ENCODE data around the gene DPY30. TPM values are rescaled to one million over a fixed set of nuclear protein-coding genes. Genes with fewer than 3 reads are reported as not detected.
"Not testable (repeated sequence)": the region's sequence is repeated elsewhere in the genome, so short reads cannot be mapped to it uniquely, and the experiment has no call there.

DPY30 gene
- total RNA-seq, 1 experiment from 2014 or later, result 88.3 TPM

DNA sequence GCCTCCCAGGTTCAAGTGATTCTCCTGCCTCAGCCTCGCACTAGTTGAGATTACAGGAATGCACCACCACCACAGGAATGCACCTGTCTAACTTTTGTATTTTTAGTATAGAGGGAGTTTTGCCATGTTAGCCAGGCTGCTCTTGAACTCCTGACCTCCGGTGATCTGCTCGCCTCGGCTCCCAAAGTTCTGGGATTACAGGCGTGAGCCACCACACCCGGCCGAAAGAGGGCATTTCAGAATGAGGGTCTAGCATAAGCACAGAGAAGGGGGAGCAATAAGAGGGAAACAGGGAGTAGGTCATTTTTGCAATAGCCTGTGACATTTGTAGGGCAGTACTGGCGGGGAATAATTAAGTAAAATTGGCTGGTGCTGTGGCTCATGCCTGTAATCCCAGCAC is 21.8 kb upstream of the DPY30 start:
- H3K27me3 ChIP-seq (ENCODE audit: low read length), result no peaks in the 10 kb centered on the region
- H3K9me3 ChIP-seq (ENCODE audit: low read length), result no peaks in the 10 kb centered on the region
- peak; percentile 27 for DNase-seq
- H3K36me3 ChIP-seq (ENCODE audit: insufficient read depth, low read length), result peaks cover 3% of the 10 kb centered on the region; the same call in 1 of the 2 replicates
- no peaks in the 10 kb centered on the region for H4K20me1 ChIP-seq (ENCODE audit: insufficient read depth, low read depth, low read length)
- no peak overlapping the region for H3K4me3 ChIP-seq (ENCODE audit: low read length)
- H3K79me2 ChIP-seq (ENCODE audit: low read length), result peaks cover 23% of the 10 kb centered on the region
- peaks cover 19% of the 10 kb centered on the region for H3K4me1 ChIP-seq (ENCODE audit: low read length)
- no peak overlapping the region for H3K4me2 ChIP-seq (ENCODE audit: low read depth, low read length, poor library complexity, severe bottlenecking)
- no peak overlapping the region for H3K27ac ChIP-seq (ENCODE audit: low read length)
- H2AFZ ChIP-seq (ENCODE audit: low read length), result no peak overlapping the region
- no peaks in the 10 kb centered on the region for H3K9me2 ChIP-seq (replicated peaks; ENCODE audit: insufficient read depth, low read length)
- no peak overlapping the region for H3K9ac ChIP-seq (ENCODE audit: low read length)

DNA sequence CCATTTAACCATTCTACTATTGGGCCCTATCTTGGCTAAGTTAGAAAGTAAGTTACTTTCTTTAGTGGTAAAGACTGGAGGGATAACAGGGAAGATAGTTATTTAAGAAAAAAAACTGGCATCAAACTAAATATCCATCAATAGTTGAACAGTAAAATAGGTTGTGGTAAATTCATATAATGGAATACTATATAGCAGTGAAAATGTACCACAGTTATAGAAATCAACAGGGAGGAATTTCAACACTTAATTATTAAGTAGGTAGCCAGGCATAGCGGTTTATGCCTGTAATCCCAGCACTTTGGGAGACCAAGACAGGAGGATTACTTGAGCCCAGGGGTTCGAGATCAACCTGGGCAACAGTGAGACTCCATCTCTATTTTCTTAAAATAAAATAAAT is 20.7 kb upstream of the DPY30 start:
- DNase-seq, result peak; percentile 29
- H3K9me2 ChIP-seq (replicated peaks; ENCODE audit: insufficient read depth, low read length), result no peaks in the 10 kb centered on the region
- no peaks in the 10 kb centered on the region for H3K27me3 ChIP-seq (ENCODE audit: low read length)
- no peak overlapping the region for H2AFZ ChIP-seq (ENCODE audit: low read length)
- no peak overlapping the region for H3K4me3 ChIP-seq (ENCODE audit: low read length)
- H3K4me2 ChIP-seq (ENCODE audit: low read depth, low read length, poor library complexity, severe bottlenecking), result no peak overlapping the region
- peaks cover 11% of the 10 kb centered on the region for H3K79me2 ChIP-seq (ENCODE audit: low read length)
- H3K4me1 ChIP-seq (ENCODE audit: low read length), result peaks cover 14% of the 10 kb centered on the region
- no peak overlapping the region for H3K27ac ChIP-seq (ENCODE audit: low read length)
- no peak overlapping the region for H3K9ac ChIP-seq (ENCODE audit: low read length)
- H3K9me3 ChIP-seq (ENCODE audit: low read length), result no peaks in the 10 kb centered on the region
- H4K20me1 ChIP-seq (ENCODE audit: insufficient read depth, low read depth, low read length), result no peaks in the 10 kb centered on the region
- H3K36me3 ChIP-seq (ENCODE audit: insufficient read depth, low read length), result no peaks in the 10 kb centered on the region; the same call in 1 of the 2 replicates

DNA sequence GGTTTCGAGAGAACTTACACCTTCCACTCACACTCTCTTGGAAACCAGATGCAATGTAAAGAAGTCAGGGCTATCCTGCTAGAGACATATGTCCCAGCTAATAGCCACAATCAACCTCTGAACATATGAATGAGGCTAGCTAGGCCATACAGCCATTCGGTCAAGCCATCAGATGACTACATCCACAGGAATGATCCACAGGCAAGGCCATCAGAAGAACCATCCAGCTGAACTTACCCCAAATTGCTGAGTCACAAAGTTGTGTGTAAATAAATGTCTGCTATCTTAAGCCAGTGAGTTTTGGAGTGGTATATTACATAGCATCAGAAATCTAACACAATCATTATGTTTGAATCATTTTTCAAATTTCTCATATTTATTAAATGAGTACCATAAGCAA is 18.5 kb upstream of the DPY30 start:
- H3K27me3 ChIP-seq (ENCODE audit: low read length), result no peaks in the 10 kb centered on the region
- H3K36me3 ChIP-seq (ENCODE audit: insufficient read depth, low read length), result no peaks in the 10 kb centered on the region
- H3K27ac ChIP-seq (ENCODE audit: low read length), result no peak overlapping the region
- DNase-seq, result peak; percentile 35
- H2AFZ ChIP-seq (ENCODE audit: low read length), result no peak overlapping the region
- no peaks in the 10 kb centered on the region for H3K79me2 ChIP-seq (ENCODE audit: low read length)
- H4K20me1 ChIP-seq (ENCODE audit: insufficient read depth, low read depth, low read length), result no peaks in the 10 kb centered on the region
- no peak overlapping the region for H3K4me2 ChIP-seq (ENCODE audit: low read depth, low read length, poor library complexity, severe bottlenecking)
- H3K4me3 ChIP-seq (ENCODE audit: low read length), result no peak overlapping the region
- peaks cover 8% of the 10 kb centered on the region for H3K4me1 ChIP-seq (ENCODE audit: low read length)
- no peak overlapping the region for H3K9ac ChIP-seq (ENCODE audit: low read length)
- no peaks in the 10 kb centered on the region for H3K9me3 ChIP-seq (ENCODE audit: low read length)
- H3K9me2 ChIP-seq (replicated peaks; ENCODE audit: insufficient read depth, low read length), result no peaks in the 10 kb centered on the region

DNA sequence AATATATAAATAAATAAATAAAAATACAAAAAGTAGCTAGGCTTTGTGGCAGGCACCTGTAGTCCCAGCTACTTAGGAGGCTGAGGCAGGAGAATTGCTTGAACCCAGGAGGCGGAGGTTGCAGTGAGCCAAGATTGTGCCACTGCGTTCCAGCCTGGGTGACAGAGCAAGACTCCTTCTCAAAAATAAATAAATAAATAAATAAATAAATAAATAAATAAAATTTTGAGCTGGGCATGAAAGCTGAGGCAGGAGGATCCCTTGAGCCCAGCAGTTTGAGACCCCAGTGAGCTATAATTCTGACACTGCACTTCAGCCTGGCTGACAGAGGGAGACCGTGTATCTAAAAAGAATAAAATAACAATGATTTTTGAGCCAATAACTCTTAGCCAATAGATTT is 15.0 kb upstream of the DPY30 start:
- not testable (repeated sequence) for H3K9ac ChIP-seq (ENCODE audit: low read length); DNase-seq; H2AFZ ChIP-seq (ENCODE audit: low read length); H3K4me1 ChIP-seq (ENCODE audit: low read length); H3K4me3 ChIP-seq (ENCODE audit: low read length); H4K20me1 ChIP-seq (ENCODE audit: insufficient read depth, low read depth, low read length); H3K27me3 ChIP-seq (ENCODE audit: low read length); H3K79me2 ChIP-seq (ENCODE audit: low read length); H3K9me2 ChIP-seq (replicated peaks; ENCODE audit: insufficient read depth, low read length); H3K27ac ChIP-seq (ENCODE audit: low read length); H3K9me3 ChIP-seq (ENCODE audit: low read length); H3K4me2 ChIP-seq (ENCODE audit: low read depth, low read length, poor library complexity, severe bottlenecking); H3K36me3 ChIP-seq (ENCODE audit: insufficient read depth, low read length)

DNA sequence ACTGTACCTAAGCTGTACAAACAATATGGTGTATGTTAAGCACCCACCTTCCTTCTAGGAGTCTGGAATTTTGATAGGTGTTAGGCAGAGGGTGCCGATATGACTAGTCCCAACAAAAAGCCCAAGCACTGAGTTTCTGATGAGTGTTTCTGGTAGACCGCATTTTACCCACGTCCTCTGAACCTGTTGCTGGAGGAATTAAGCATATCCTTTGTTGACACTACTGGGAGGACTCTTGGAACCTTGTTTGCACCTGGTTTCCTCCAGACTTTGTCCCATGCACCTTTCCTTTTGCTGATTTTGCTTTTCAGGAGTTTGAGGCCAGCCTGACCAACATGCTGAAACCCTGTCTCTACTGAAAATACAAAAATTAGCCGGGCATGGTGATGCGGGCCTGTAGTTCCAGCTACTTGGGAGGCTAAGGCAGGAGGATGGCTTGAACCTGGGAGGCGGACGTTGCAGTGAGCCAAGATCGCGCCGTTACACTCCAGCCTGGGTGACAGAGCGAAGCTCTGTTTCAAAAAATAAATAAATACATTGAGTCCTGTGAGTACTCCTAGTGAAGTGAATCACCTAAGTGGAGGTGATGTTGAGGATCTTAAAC is 12.3 kb upstream of the DPY30 start:
- Histone ChIP-seq H3K79me2 (ENCODE audit: low read length) (no peaks in the 10 kb centered on the region), H3K9me2 (replicated peaks; ENCODE audit: insufficient read depth, low read length) (no peaks in the 10 kb centered on the region), H3K27ac (ENCODE audit: low read length) (no peak overlapping the region), H3K4me1 (ENCODE audit: low read length) (no peaks in the 10 kb centered on the region), H2AFZ (ENCODE audit: low read length) (no peak overlapping the region), H3K27me3 (ENCODE audit: low read length) (no peaks in the 10 kb centered on the region), H3K4me2 (ENCODE audit: low read depth, low read length, poor library complexity, severe bottlenecking) (no peak overlapping the region), H3K36me3 (ENCODE audit: insufficient read depth, low read length) (no peaks in the 10 kb centered on the region), H4K20me1 (ENCODE audit: insufficient read depth, low read depth, low read length) (no peaks in the 10 kb centered on the region), H3K4me3 (ENCODE audit: low read length) (no peak overlapping the region), H3K9ac (ENCODE audit: low read length) (no peak overlapping the region), H3K9me3 (ENCODE audit: low read length) (no peaks in the 10 kb centered on the region)
- peak; percentile 22 for DNase-seq

DNA sequence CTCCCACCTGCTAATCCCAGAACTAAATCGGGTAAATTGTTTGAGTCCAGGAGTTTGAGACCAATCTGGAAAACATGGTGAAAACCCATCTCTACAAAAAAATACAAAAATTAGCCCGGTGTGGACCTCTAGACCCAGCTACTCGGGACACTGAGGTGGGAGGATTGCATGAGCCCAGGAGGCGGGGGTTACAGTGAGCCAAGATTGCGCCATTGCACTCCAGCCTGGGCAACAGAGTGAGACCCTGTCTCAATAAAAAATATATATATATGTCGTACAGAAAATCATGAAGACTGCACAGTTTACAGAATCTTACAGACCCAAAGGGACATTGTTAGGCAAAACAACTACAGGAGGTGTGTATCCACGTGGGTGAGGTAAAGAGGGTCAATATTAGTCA is 4.0 kb upstream of the DPY30 start:
- H3K4me2 ChIP-seq (ENCODE audit: low read depth, low read length, poor library complexity, severe bottlenecking), result no peak overlapping the region
- no peaks in the 10 kb centered on the region for H3K36me3 ChIP-seq (ENCODE audit: insufficient read depth, low read length)
- H3K4me1 ChIP-seq (ENCODE audit: low read length), result peaks cover 14% of the 10 kb centered on the region
- H3K9ac ChIP-seq (ENCODE audit: low read length), result no peak overlapping the region
- no peaks in the 10 kb centered on the region for H3K27me3 ChIP-seq (ENCODE audit: low read length)
- no peak overlapping the region for H2AFZ ChIP-seq (ENCODE audit: low read length)
- no peaks in the 10 kb centered on the region for H4K20me1 ChIP-seq (ENCODE audit: insufficient read depth, low read depth, low read length)
- H3K79me2 ChIP-seq (ENCODE audit: low read length), result peaks cover 10% of the 10 kb centered on the region
- DNase-seq, result no peak
- H3K4me3 ChIP-seq (ENCODE audit: low read length), result no peak overlapping the region
- H3K9me2 ChIP-seq (replicated peaks; ENCODE audit: insufficient read depth, low read length), result no peaks in the 10 kb centered on the region
- no peaks in the 10 kb centered on the region for H3K9me3 ChIP-seq (ENCODE audit: low read length)
- H3K27ac ChIP-seq (ENCODE audit: low read length), result no peak overlapping the region

DNA sequence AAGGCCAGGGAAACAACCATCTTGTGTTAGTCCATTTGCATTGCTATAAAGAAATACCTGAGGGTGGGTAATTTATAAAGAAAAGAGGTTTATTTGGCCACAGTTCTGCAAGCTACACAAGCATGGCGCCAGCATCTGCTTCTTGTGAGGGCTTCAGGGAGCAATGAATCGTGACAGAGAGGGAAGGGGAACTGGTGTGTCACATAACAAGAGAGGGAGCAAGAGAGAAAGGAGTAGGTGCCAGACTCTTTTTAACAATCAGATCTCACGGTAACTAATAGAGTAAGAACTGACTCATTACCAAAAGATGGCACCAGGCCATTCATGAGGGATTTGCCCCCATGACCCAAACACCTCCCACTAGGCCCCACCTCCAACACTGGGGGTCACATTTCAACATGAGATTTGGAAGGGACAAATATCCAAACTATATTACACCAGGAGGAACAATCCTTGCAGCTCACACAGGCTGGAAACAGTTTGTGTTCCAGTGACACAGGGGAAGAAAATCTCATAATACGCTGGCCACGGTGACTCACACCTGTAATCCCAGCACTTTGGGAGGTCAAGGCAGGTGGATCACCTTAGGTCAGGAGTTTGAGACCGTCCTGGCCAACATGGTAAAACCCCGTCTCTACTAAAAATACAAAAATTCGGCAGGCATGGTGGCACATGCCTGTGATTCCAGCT is 5.3 kb downstream of the DPY30 start:
- H3K9me2 ChIP-seq (replicated peaks; ENCODE audit: insufficient read depth, low read length); DNase-seq; H3K4me3 ChIP-seq (ENCODE audit: low read length); H3K36me3 ChIP-seq (ENCODE audit: insufficient read depth, low read length); H2AFZ ChIP-seq (ENCODE audit: low read length); H3K4me2 ChIP-seq (ENCODE audit: low read depth, low read length, poor library complexity, severe bottlenecking); H4K20me1 ChIP-seq (ENCODE audit: insufficient read depth, low read depth, low read length); H3K27ac ChIP-seq (ENCODE audit: low read length); H3K9me3 ChIP-seq (ENCODE audit: low read length); H3K9ac ChIP-seq (ENCODE audit: low read length); H3K27me3 ChIP-seq (ENCODE audit: low read length): not testable (repeated sequence)
- H3K4me1 ChIP-seq (ENCODE audit: low read length), result peaks cover 21% of the 10 kb centered on the region
- peaks cover 51% of the 10 kb centered on the region for H3K79me2 ChIP-seq (ENCODE audit: low read length)

DNA sequence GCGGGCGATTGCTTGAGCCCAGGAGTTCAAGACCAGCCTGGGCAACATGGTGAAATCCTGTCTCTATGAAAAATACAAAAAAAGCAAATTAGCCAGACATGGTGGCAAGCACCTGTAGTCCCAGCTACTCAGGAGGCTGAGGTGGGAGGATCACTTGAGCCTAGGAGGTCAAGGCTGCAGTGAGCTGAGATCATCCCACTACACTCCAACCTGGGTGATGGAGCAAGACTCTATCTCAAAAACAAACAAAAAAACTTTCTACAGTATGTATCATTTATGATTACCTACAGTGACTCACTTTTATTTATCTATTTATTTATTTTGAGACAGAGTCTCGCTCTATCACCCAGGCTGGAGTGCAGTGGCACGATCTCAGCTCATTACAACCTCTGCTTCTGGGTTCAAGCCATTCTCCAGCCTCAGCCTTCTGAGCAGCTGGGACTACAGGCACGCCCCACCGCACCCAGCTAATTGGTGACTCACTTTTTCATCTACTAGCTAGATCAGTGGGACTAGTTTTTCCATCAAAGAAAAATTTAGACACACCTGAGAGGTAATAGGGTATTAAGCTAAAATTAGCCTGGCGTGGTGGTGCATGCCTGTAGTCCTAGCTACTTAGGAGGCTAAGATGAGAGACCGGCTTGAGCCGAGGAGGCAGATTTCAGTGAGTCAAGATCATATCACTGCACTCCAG is 20.7 kb downstream of the DPY30 start:
- not testable (repeated sequence) for H3K4me1 ChIP-seq (ENCODE audit: low read length); H2AFZ ChIP-seq (ENCODE audit: low read length); H3K4me2 ChIP-seq (ENCODE audit: low read depth, low read length, poor library complexity, severe bottlenecking); DNase-seq; H3K9me3 ChIP-seq (ENCODE audit: low read length); H3K4me3 ChIP-seq (ENCODE audit: low read length); H3K9ac ChIP-seq (ENCODE audit: low read length); H3K27me3 ChIP-seq (ENCODE audit: low read length); H4K20me1 ChIP-seq (ENCODE audit: insufficient read depth, low read depth, low read length); H3K79me2 ChIP-seq (ENCODE audit: low read length); H3K27ac ChIP-seq (ENCODE audit: low read length); H3K9me2 ChIP-seq (replicated peaks; ENCODE audit: insufficient read depth, low read length)
- H3K36me3 ChIP-seq (ENCODE audit: insufficient read depth, low read length), result peaks cover 16% of the 10 kb centered on the region

Data from Karpas-422 (cell line).